HG03460 (cell line): ENCODE results near the gene CAMK1G.

Experiments
- ATAC-seq: cut with Tn5 transposase; IDR thresholded peaks from one replicate; pipeline ENCODE4 v1.9.1; 2021; ENCODE audit not compliant: unreplicated experiment

CAMK1G gene

DNA sequence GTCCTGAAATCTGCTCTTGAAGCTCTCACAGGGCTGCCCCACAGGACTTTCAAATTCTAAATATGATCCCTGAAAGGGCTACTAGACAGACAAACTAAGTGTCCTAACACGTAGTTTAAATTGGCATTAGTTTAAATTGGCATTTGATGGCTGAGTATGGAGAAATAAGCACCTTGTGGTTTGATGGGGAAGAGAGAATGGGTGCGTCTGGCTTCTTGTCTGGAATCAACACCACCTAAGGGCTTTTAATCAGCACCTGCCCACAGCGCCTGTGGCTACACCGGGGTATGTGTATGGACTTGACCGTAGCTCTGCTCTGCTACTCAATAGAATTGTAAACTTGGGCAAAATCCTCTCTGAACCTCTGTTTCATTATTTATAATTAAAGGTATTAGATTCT, 74.4 kb downstream of the CAMK1G start:
- no peak for ATAC-seq

DNA sequence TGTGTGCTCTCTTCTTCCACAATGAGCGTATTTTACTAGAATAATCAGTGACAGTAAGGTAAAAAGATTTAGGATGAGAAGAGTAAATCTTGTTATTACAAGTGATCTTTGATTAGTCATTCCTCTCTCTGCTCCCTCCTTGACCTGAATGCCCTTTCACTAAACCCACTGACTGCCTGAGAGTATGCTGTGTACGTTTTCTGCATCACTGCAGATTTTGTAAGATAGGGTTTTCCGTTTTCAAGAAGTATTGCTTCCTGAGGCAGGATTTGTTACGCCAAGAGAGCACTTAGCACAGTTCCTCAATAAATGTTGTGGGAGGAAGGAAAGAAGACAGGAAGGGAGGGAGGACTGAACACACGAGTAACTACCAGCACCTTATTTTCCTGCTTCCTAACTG, 76.4 kb downstream of the CAMK1G start:
- ATAC-seq = peak; percentile 72

DNA sequence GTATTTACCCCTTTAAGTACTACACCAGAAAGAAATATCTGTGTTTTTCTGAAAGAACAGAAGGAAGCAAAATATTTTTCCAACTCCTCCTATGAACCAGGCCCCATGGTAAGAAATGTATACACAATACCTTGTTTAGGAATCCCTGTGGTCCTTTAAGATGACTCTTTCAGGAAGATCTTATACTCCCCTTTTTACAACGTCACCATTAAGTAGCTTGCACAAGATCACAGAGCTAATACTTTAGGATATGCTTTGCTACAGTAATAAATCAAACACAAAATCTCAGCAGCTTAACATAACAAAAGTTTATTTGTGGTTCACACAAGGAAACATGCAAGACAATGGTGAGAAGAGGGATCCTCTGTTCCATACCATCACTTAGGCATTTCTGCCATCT, 77.6 kb downstream of the CAMK1G start:
- ATAC-seq = no peak

DNA sequence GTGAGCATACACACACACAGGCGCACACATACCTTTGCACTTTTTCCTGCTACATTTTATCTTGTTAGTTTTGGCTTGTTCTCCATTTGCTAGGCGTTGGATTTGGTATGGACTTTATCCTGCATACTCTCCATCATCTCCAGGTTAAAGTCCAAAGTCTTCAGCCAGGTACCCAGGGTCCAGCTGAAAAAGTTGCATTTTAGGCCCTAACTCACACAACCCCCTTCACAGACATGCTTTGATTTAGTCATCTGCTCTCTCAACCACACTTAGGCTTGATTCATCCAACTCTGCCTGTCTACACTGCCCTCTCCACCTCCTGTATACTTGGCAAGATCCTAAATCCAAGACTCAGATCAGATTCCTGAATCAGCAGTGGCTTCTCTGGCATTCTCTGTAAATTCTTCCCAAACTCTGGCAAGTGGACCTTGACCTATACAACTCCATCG, 79.4 kb downstream of the CAMK1G start:
- no peak for ATAC-seq
